BLaER1 (cell line): ENCODE data around the gene DROSHA.

Source experiments
- H3K27ac ChIP-seq: shearing (Covaris generic); formaldehyde crosslinking; 2 replicates; pipeline ENCODE4 v1.8.1; 2022
- H3K27me3 ChIP-seq: shearing (Covaris generic); formaldehyde crosslinking; 2 replicates; pipeline ENCODE4 v1.8.1; 2022
- H3K36me3 ChIP-seq: shearing (Covaris generic); formaldehyde crosslinking; 2 replicates; pipeline ENCODE4 v1.8.1; 2022
- H3K4me1 ChIP-seq: shearing (Covaris generic); formaldehyde crosslinking; 2 replicates; pipeline ENCODE4 v1.8.1; 2022
- H3K4me2 ChIP-seq: shearing (Covaris generic); formaldehyde crosslinking; 2 replicates; pipeline ENCODE4 v1.8.1; 2022
- H3K4me3 ChIP-seq: shearing (Covaris generic); formaldehyde crosslinking; 2 replicates; pipeline ENCODE4 v1.8.1; 2022
- H3K9ac ChIP-seq: shearing (Covaris generic); formaldehyde crosslinking; 2 replicates; pipeline ENCODE4 v1.8.1; 2022
- H3K9me3 ChIP-seq: shearing (Covaris generic); formaldehyde crosslinking; 2 replicates; pipeline ENCODE4 v1.8.1; 2022
- H4K20me1 ChIP-seq: shearing (Covaris generic); formaldehyde crosslinking; 2 replicates; pipeline ENCODE4 v1.8.1; 2022
- Cebpa-rat ChIP-seq: shearing (Covaris generic); IDR thresholded peaks from 2 replicates; pipeline ENCODE4 v1.8.1; 2022

Gene DROSHA

GRCh38 chr5:31534527-31535046 lies 2.7 kb upstream of the DROSHA start:
- Histone ChIP-seq H3K4me1 (peaks cover 28% of the 10 kb centered on the region), H3K4me2 (no peak overlapping the region), H3K27ac (no peak overlapping the region), H3K27me3 (no peaks in the 10 kb centered on the region), H3K9ac (no peak overlapping the region), H3K4me3 (no peak overlapping the region), H3K36me3 (peaks cover 50% of the 10 kb centered on the region), H4K20me1 (no peaks in the 10 kb centered on the region), H3K9me3 (no peaks in the 10 kb centered on the region)
- no peak for TF ChIP-seq Cebpa-rat

- H3K9me3 ChIP-seq: no peaks in the 10 kb centered on the region
- H4K20me1 ChIP-seq: no peaks in the 10 kb centered on the region
- H3K4me2 ChIP-seq: peak overlapping the region; percentile 89
Observed at GRCh38 chr5:31531543-31531887, 378 bp downstream of the DROSHA start.

GRCh38 chr5:31530541-31531265 lies 1.2 kb downstream of the DROSHA start:
- no peak for TF ChIP-seq Cebpa-rat
- Histone ChIP-seq H3K27ac (no peak overlapping the region), H3K9me3 (no peaks in the 10 kb centered on the region), H3K27me3 (no peaks in the 10 kb centered on the region), H3K9ac (peak overlapping the region; percentile 85), H3K4me2 (peak overlapping the region; percentile 89), H3K36me3 (peaks cover 56% of the 10 kb centered on the region), H3K4me1 (peaks cover 28% of the 10 kb centered on the region), H3K4me3 (peak overlapping the region; percentile 87), H4K20me1 (no peaks in the 10 kb centered on the region)

More at GRCh38 chr5:31531543-31531887, 378 bp downstream of the DROSHA start:
- Histone ChIP-seq H3K4me1 (peaks cover 28% of the 10 kb centered on the region), H3K27ac (peak overlapping the region; percentile 71), H3K27me3 (no peaks in the 10 kb centered on the region), H3K36me3 (peaks cover 55% of the 10 kb centered on the region), H3K4me3 (peak overlapping the region; percentile 87), H3K9ac (peak overlapping the region; percentile 85)
- no peak for TF ChIP-seq Cebpa-rat

GRCh38 chr5:31523041-31523440 lies 8.9 kb downstream of the DROSHA start:
- Histone ChIP-seq H3K4me3 (no peak overlapping the region), H3K27me3 (no peaks in the 10 kb centered on the region), H3K4me2 (no peak overlapping the region), H3K9me3 (no peaks in the 10 kb centered on the region), H3K9ac (no peak overlapping the region), H3K4me1 (no peaks in the 10 kb centered on the region), H4K20me1 (0 out of 2 replicates have a peak, but pooled peaks cover 6% of the 10 kb centered on the region), H3K36me3 (peaks cover 91% of the 10 kb centered on the region), H3K27ac (no peak overlapping the region)
- TF ChIP-seq Cebpa-rat: no peak

DNA sequence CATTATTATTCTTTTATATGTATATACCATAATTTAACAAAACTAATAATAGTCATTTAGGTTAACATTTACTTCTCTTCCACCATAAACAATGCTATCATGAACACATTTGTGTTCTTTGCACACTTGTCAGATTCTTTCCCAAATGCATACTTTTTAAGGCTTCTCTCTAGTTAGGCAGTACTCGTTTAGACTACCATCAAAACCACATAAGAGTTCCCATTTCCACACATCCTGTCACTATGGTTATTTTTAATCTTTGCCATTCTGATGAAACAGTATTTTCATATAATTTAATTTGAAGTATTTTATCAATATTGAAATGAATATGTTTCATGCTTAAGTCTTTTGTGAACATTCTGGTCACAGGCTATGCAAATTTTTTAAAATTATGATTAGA lies 15.1 kb downstream of the DROSHA start:
- peaks cover 13% of the 10 kb centered on the region for H3K4me1 ChIP-seq
- H3K4me3 ChIP-seq: no peak overlapping the region
- H3K36me3 ChIP-seq: peaks cover 83% of the 10 kb centered on the region
- H3K27me3 ChIP-seq: no peaks in the 10 kb centered on the region
- no peaks in the 10 kb centered on the region for H4K20me1 ChIP-seq
- peak overlapping the region; percentile 19 for H3K4me2 ChIP-seq
- H3K9ac ChIP-seq: no peak overlapping the region
- H3K27ac ChIP-seq: 0 out of 2 replicates have a peak overlapping the region, but pooled peaks have one; percentile 5
- H3K9me3 ChIP-seq: no peaks in the 10 kb centered on the region
- no peak for TF ChIP-seq Cebpa-rat

- no peak overlapping the region for H3K9ac ChIP-seq
- no peaks in the 10 kb centered on the region for H3K27me3 ChIP-seq
- H3K27ac ChIP-seq: no peak overlapping the region
- no peak for TF ChIP-seq Cebpa-rat
- no peaks in the 10 kb centered on the region for H3K9me3 ChIP-seq
- no peaks in the 10 kb centered on the region for H4K20me1 ChIP-seq
- H3K4me3 ChIP-seq: no peak overlapping the region
- no peaks in the 10 kb centered on the region for H3K4me1 ChIP-seq
- H3K4me2 ChIP-seq: no peak overlapping the region
- H3K36me3 ChIP-seq: peaks cover 96% of the 10 kb centered on the region
Observed at GRCh38 chr5:31511305-31511704, 20.6 kb downstream of the DROSHA start.

GRCh38 chr5:31504529-31504928 lies 27.4 kb downstream of the DROSHA start:
- Histone ChIP-seq H3K36me3 (peaks cover 97% of the 10 kb centered on the region), H4K20me1 (no peaks in the 10 kb centered on the region), H3K9ac (no peak overlapping the region), H3K4me3 (no peak overlapping the region), H3K9me3 (no peaks in the 10 kb centered on the region), H3K27ac (no peak overlapping the region), H3K27me3 (no peaks in the 10 kb centered on the region), H3K4me2 (no peak overlapping the region), H3K4me1 (peaks cover 7% of the 10 kb centered on the region; the same call in 1 of the 2 replicates)
- TF ChIP-seq Cebpa-rat: no peak

GRCh38 chr5:31502506-31502905 lies 29.4 kb downstream of the DROSHA start:
- no peak for TF ChIP-seq Cebpa-rat
- no peaks in the 10 kb centered on the region for H3K27me3 ChIP-seq
- peaks cover 99% of the 10 kb centered on the region for H3K36me3 ChIP-seq
- H3K9me3 ChIP-seq: no peaks in the 10 kb centered on the region
- H4K20me1 ChIP-seq: no peaks in the 10 kb centered on the region
- no peak overlapping the region for H3K27ac ChIP-seq
- no peak overlapping the region for H3K9ac ChIP-seq
- H3K4me2 ChIP-seq: no peak overlapping the region
- peaks cover 7% of the 10 kb centered on the region; the same call in 1 of the 2 replicates for H3K4me1 ChIP-seq
- no peak overlapping the region for H3K4me3 ChIP-seq

DNA sequence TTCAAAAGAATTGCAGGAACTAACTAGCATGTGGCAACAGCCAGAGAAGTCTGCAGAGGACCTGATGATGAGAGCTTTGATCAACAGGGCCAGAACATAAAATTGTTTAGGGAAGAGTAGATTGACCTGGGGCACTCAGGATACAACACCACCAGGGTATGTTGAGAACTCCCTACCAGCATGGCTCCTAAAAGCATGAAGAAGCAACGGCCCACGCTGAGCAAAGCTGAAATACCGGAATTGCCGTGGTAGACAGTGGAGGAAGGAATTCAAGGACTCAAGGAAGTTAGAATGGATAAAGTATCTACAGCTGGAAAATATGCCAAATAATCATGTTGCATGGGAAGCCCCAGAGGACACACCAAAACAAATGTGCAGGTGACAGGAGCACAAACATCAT lies 31.6 kb downstream of the DROSHA start:
- Histone ChIP-seq H3K9ac (no peak overlapping the region), H3K36me3 (peaks cover 100% of the 10 kb centered on the region), H3K9me3 (no peaks in the 10 kb centered on the region), H3K4me1 (peaks cover 7% of the 10 kb centered on the region; the same call in 1 of the 2 replicates), H3K27ac (no peak overlapping the region), H3K4me2 (no peak overlapping the region), H3K27me3 (no peaks in the 10 kb centered on the region), H4K20me1 (no peaks in the 10 kb centered on the region), H3K4me3 (no peak overlapping the region)
- no peak for TF ChIP-seq Cebpa-rat

DNA sequence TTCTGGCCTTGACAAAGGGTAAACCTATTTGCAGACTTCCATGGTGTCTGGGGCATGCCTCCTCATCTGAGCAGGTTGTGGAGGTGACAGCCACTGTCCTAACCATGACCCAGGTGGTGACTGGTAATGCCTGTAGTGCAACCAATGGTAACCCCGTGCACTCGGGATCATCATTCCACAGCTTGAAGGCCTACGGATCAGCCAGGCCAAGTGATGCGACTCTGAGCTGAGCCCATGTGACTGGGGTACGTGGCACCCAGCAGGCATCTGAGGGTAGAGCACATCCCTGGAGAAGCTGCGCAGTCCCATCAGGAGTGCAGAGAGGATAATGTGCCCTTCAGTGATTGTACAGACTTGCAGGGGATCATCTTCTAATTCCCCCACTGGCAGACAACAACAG lies 35.0 kb downstream of the DROSHA start:
- no peak overlapping the region for H3K9ac ChIP-seq
- no peaks in the 10 kb centered on the region for H4K20me1 ChIP-seq
- H3K4me2 ChIP-seq: no peak overlapping the region
- H3K9me3 ChIP-seq: no peaks in the 10 kb centered on the region
- peaks cover 99% of the 10 kb centered on the region for H3K36me3 ChIP-seq
- no peak overlapping the region for H3K27ac ChIP-seq
- H3K27me3 ChIP-seq: no peaks in the 10 kb centered on the region
- TF ChIP-seq Cebpa-rat: no peak
- no peaks in the 10 kb centered on the region for H3K4me1 ChIP-seq
- no peak overlapping the region for H3K4me3 ChIP-seq
